GM12874 (cell line): ENCODE measurements around the gene FAM53B.

Experiments used
- TF ChIP-seq, protein P1 (sequence below): IDR thresholded peaks from 2 replicates; pipeline ENCODE4 v1.5.1; 2011; ENCODE audit warnings: low read depth, mild to moderate bottlenecking, control low read depth, low read length, moderate library complexity; ENCODE audit not compliant: insufficient read depth

The FAM53B gene

DNA sequence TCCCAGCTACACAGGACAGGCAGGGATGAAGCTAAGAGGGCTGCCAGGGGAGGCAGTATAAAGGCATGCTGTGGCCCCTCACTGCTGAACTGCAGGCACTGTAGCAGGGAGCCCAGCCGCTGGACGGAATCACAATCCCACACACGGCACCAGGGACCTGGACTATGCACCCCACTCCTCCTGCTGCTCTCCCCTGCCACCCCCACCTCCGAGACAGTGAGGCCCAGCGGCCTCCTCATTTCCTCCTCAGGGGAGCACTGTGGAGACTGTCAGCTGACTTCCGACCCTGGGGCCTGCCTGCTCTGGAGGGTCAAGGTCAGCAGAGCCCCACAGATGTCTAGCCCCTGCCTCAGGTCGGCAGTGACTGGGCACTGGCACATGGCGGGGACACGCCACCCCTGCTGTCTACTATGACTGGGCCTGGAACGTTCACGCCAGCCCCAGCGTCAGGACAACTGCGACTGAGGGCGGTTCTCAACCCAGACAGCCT, 92.7 kb downstream of the FAM53B start:
- TF ChIP-seq, protein P1, sequence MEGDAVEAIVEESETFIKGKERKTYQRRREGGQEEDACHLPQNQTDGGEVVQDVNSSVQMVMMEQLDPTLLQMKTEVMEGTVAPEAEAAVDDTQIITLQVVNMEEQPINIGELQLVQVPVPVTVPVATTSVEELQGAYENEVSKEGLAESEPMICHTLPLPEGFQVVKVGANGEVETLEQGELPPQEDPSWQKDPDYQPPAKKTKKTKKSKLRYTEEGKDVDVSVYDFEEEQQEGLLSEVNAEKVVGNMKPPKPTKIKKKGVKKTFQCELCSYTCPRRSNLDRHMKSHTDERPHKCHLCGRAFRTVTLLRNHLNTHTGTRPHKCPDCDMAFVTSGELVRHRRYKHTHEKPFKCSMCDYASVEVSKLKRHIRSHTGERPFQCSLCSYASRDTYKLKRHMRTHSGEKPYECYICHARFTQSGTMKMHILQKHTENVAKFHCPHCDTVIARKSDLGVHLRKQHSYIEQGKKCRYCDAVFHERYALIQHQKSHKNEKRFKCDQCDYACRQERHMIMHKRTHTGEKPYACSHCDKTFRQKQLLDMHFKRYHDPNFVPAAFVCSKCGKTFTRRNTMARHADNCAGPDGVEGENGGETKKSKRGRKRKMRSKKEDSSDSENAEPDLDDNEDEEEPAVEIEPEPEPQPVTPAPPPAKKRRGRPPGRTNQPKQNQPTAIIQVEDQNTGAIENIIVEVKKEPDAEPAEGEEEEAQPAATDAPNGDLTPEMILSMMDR, result no peak

DNA sequence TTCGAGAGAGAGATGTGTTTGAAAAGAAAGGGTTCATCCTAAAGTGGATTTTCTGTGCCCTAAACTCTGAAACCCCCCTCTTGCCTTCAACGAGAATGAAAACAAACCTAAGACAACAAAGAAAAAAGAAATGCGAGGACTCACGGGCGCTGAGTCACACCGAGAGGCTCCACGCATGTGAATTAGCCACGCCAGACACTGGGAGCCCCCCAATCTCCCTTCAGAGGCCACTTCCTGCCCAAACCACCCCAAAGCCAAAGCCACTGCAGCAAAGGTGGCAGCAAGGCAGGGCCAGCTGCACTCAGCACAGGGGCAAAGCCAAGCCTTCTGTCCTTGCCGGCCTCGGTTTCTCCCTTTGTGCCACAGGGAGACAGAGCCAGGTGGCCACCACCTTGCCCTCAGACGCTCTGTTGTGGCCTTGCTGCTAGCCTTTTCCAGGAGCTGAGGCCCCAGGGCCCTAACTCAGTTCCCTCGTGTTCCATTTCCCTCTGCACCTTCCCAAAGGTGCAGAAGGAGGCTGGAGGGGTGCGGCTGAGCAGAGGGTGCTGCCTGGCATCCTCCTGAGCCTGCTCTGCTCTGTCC, 93.3 kb downstream of the FAM53B start:
- TF ChIP-seq, protein P1, result no peak

DNA sequence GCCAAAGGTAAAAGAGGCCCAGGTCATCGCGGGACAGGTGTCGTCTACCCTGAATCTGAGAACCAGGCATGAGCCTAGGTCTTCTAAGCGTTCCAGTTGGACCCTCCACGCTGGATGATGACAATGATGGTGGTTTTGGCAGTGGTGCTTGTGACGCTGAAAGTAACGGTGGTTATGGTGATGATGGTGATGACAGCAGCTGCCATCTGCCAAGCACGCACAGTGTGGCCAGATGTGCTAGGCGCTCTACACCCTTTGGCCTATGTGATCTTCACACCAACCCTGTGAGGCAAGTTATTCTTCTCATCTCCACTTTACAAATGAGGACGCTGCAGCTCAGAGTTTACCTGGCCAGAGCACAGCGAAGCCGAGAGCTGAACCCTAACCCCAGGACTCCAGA, 93.9 kb downstream of the FAM53B start:
- TF ChIP-seq, protein P1, result no peak

DNA sequence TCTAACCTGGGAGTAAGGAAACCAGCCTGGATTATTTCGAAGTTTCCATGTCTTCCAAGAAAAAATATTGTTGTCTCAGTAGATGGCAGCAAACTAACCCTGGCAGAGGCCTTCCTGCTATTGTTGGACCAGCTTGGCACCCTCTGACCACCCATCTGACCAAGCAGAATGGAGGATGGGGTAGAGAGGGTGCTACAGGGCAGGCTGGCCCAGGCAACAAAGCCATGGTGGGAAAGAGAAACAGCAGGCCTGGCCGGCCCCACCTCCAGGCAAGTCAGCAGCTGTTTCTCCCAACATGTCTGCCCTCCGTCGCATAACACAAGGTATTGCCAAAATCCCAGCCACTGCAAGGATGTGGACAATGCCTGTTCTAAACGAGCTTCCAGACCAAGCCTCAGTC, 95.0 kb downstream of the FAM53B start:
- TF ChIP-seq, protein P1, result no peak

DNA sequence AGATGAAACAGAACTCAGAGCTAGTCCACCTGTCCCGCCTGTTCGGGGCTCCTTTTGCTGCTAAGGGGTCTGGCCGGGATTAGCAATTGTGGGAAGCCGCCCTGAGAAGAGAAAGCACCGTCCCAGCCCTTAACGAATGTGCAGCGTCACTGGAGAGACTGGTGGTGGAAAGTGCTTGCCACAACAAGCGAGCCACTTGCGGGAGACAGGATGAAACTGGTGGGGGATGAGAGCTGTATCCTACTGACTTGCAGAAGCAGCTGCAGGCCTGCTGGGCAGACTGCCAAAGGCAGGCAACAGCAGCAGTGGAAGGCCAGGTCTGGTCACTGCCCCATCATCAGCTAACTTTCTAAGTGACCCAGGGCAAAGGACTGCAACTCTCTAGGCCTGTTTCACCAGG, 95.4 kb downstream of the FAM53B start:
- TF ChIP-seq, protein P1, result no peak

DNA sequence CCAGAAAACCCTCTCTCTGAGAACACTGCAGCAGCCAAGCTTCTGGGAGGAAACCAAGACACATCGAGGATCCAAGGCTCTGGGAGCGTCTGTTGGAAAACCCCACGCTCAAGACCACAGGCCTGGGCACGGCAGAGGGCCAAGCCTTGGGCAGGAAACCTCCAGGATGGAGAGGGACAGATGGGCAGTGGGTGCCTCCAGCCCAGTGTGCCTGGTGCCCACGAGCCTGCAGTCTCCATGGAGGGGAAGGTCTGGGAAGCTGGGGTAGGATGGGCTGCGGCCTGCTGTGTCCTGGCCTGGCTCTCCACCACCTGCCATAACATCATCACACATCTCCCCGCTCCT, 96.1 kb downstream of the FAM53B start:
- TF ChIP-seq, protein P1, result no peak

DNA sequence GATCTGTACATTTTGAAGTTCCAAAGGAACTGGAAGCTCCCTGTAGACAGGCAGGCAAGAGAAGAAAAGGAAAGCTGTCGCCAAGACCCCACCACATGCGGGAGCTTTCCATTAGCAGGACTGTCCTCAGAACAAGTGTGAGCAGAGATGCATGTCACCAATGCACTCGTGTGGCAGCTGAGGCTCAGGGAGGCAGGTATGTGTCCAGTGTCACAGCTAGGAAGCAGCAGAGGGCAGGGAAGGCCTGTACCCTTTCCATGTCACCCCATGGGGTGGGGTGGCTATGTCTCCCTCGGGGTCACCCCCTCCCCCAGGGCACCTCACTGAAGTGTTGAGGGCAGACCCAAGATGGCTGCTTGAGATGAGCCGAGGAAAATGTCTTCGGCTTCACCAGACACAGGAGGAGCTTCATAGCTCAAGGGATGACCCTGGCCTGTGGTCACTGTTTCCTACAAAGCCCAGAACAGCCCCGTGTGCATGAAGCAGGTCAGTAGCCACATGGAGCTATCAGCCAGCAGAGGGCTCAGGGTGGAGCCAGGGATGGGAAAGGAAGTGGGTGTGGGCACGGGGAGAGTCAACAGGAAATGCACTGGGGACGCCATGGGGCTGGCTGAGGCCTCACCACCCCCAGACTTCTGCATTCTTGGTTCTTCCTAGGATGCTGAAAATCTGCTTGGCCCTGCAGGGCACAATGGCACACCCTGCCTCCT, 96.6 kb downstream of the FAM53B start:
- TF ChIP-seq, protein P1, result peak; percentile 32; the same call in 1 of the 2 replicates
